Endothelial cell of umbilical vein (primary cell): ENCODE data around the gene SH3GL3. TPM values are rescaled to one million over a fixed set of nuclear protein-coding genes. Genes with fewer than 3 reads are reported as not detected.

Experiments
- BruUV-seq: library from RNA; stranded (reverse); fragments of 400-500 nt; replicated peaks from 2 replicates; lab custom pipeline; 2021; lab: Mats Ljungman, UMichigan
- CTCF ChIA-PET: fragments of 300-600, 350-600 bp; sonication (Branson Sonifier 250); formaldehyde crosslinking; loops from one replicate; lab custom pipeline; 2021; ENCODE audit warnings: antibody characterized with exemption, inconsistent platforms; lab: Charles Lee
- POLR2A ChIA-PET: fragments of 300-600, 350-600 bp; sonication (Branson Sonifier 250); formaldehyde crosslinking; loops from one replicate; lab custom pipeline; 2021; ENCODE audit warnings: antibody characterized with exemption, inconsistent platforms; lab: Charles Lee
- DNase-seq: peaks from one replicate; pipeline ENCODE4 v3.0.0-alpha.2; 2011; ENCODE audit warnings: low read depth, low spot score
- FAIRE-seq: peaks from 2 replicates; lab custom pipeline; 2011; peaks lifted over from hg19 to GRCh38; lab: Jason Lieb, UNC
- H2AFZ ChIP-seq: 2 replicates; pipeline ENCODE4 v1.6.0; 2012; ENCODE audit warnings: low read depth, low read length, control low read depth, inconsistent platforms
- H3K27ac ChIP-seq: 2 replicates; pipeline ENCODE4 v1.5.1; 2011; ENCODE audit warnings: low read depth, mild to moderate bottlenecking, control low read depth, low read length, moderate library complexity; ENCODE audit not compliant: insufficient read depth
- H3K27me3 ChIP-seq, 2 experiments: 2 replicates each; pipeline versions ENCODE4 v1.6.0 to v1.6.1; 2011; ENCODE audit warnings: low read length in 2 of 2, mixed read lengths in 1 of 2; ENCODE audit not compliant: control insufficient read depth in 2 of 2, insufficient read depth in 2 of 2
- H3K36me3 ChIP-seq, 2 experiments: 2 replicates in 1 of 2; 3 replicates in 1 of 2; pipeline ENCODE4 v1.5.1; 2011; ENCODE audit warnings: low read length in 2 of 2, mild to moderate bottlenecking in 1 of 2, moderate library complexity in 1 of 2; ENCODE audit not compliant: control insufficient read depth in 2 of 2, insufficient read depth in 2 of 2; ENCODE audit errors: extremely low read depth in 1 of 2
- H3K4me1 ChIP-seq: 3 replicates; pipeline ENCODE4 v1.5.1; 2011; ENCODE audit warnings: mild to moderate bottlenecking, low read length; ENCODE audit not compliant: control insufficient read depth, insufficient read depth; ENCODE audit errors: extremely low read depth
- H3K4me2 ChIP-seq: 2 replicates; pipeline ENCODE4 v1.6.1; 2011; ENCODE audit warnings: low read length, control low read depth, mixed read lengths; ENCODE audit not compliant: insufficient read depth
- H3K4me3 ChIP-seq, 3 experiments: fragments of 200-600 bp in 1 of 3; sonication (generic), shearing (Covaris generic) in 1 of 3; replicated peaks in 1 of 3; 2 replicates each; pipeline ENCODE4 v1.5.1; 2011 to 2016; ENCODE audit warnings: control low read depth in 3 of 3, low read length in 3 of 3, mild to moderate bottlenecking in 2 of 3, inconsistent platforms in 1 of 3, low read depth in 1 of 3, moderate library complexity in 1 of 3; ENCODE audit not compliant: insufficient read depth in 1 of 3
- H3K79me2 ChIP-seq: 2 replicates; pipeline ENCODE4 v1.6.0; 2012; ENCODE audit warnings: low read length, inconsistent platforms; ENCODE audit not compliant: control insufficient read depth, insufficient read depth
- H3K9ac ChIP-seq: replicated peaks from 2 replicates; pipeline ENCODE3; 2011; ENCODE audit warnings: low read length, control low read depth; ENCODE audit not compliant: insufficient read depth; ENCODE audit errors: extremely low read depth
- H3K9me1 ChIP-seq: replicated peaks from 3 replicates; pipeline ENCODE4 v1.6.0; 2011; ENCODE audit warnings: mild to moderate bottlenecking, low read length; ENCODE audit not compliant: control insufficient read depth, insufficient read depth; ENCODE audit errors: extremely low read depth
- H3K9me3 ChIP-seq: replicated peaks from 2 replicates; pipeline ENCODE4 v1.5.1; 2012; ENCODE audit warnings: low read length, inconsistent platforms; ENCODE audit not compliant: control insufficient read depth, insufficient read depth
- H4K20me1 ChIP-seq: replicated peaks from 2 replicates; pipeline ENCODE3; 2011; ENCODE audit warnings: mild to moderate bottlenecking, low read length; ENCODE audit not compliant: control insufficient read depth, insufficient read depth; ENCODE audit errors: extremely low read depth
- CTCF ChIP-seq, 2 donors: IDR thresholded peaks; 1 replicate in 1 of 2; 2 replicates in 1 of 2; pipeline ENCODE4 v1.5.1; 2011; ENCODE audit warnings: low read length in 2 of 2, mild to moderate bottlenecking in 2 of 2, moderate library complexity in 2 of 2, control low read depth in 1 of 2, inconsistent platforms in 1 of 2, low read depth in 1 of 2; ENCODE audit not compliant: insufficient read depth in 1 of 2; ENCODE audit errors: extremely low read depth in 1 of 2
- EZH2 ChIP-seq: IDR thresholded peaks from 2 replicates; pipeline ENCODE4 v1.6.1; 2012; ENCODE audit warnings: borderline replicate concordance, low read depth, mild to moderate bottlenecking, moderate library complexity, low read length, inconsistent platforms; ENCODE audit not compliant: severe bottlenecking
- FOS ChIP-seq: IDR thresholded peaks from 2 replicates; pipeline ENCODE4 v1.6.1; 2011; ENCODE audit warnings: mild to moderate bottlenecking, low read length, moderate library complexity, borderline replicate concordance; ENCODE audit not compliant: insufficient read depth
- GATA2 ChIP-seq: IDR thresholded peaks from 2 replicates; pipeline ENCODE4 v1.7.0; 2011; ENCODE audit warnings: low read depth, mild to moderate bottlenecking, moderate library complexity, mixed read lengths, low read length; ENCODE audit not compliant: insufficient read length, insufficient read depth
- JUN ChIP-seq: IDR thresholded peaks from 2 replicates; pipeline ENCODE4 v1.6.1; 2011; ENCODE audit warnings: borderline replicate concordance, low read depth; ENCODE audit not compliant: insufficient read length, insufficient read depth
- MAX ChIP-seq: IDR thresholded peaks from 2 replicates; pipeline ENCODE4 v1.6.1; 2011; ENCODE audit not compliant: insufficient read depth, insufficient read length
- MYC ChIP-seq: IDR thresholded peaks from one replicate; pipeline ENCODE4 v1.6.1; 2011; ENCODE audit warnings: mild to moderate bottlenecking, low read depth, low read length
- POLR2A ChIP-seq: IDR thresholded peaks from 2 replicates; pipeline ENCODE4 v1.6.1; 2012; ENCODE audit warnings: low read depth, mild to moderate bottlenecking, control low read depth, low read length
- POLR2AphosphoS5 ChIP-seq: IDR thresholded peaks from 2 replicates; pipeline ENCODE4 v1.6.1; 2012; ENCODE audit warnings: low read depth, mild to moderate bottlenecking, control low read depth, low read length, moderate library complexity; ENCODE audit not compliant: insufficient read depth
- dilution Hi-C: fragments of 300-500 bp; cut with MboI; formaldehyde crosslinking; loops from one replicate; pipeline ENCODE4 v1.15.0; 2019; ENCODE audit warnings: low sequenced_read_pairs; ENCODE audit not compliant: extremely low pct_ligation_motif_present
- intact Hi-C: fragments of 100-400 bp; cut with micrococcal nuclease; formaldehyde crosslinking; loops from one replicate; pipeline ENCODE4 v1.10.0; 2022
- polyA plus RNA-seq, 4 experiments: library from polyadenylated mRNA; depleted of rRNA in 3 of 4; stranded (reverse) in 3 of 4; unstranded in 1 of 4; fragments of >200 nt; gene quantifications; 2 replicates each; pipeline versions ENCODE4 v1.2.1 to v1.2.3, GENCODE V29; 2011 to 2012; ENCODE audit warnings: missing spikeins in 1 of 4
- total RNA-seq: library from RNA; stranded (reverse); gene quantifications from 2 replicates; pipeline ENCODE4 v1.2.3, GENCODE V29; 2021

SH3GL3 gene
- total and polyA plus RNA-seq, 2 donors (not counting 3 experiments of a cell fraction or from before 2014, with no cell fraction given): not detected

GRCh38 chr15:83435782-83436181 is 11.4 kb upstream of the SH3GL3 start:
- DNase-seq (no peak), FAIRE-seq (no peak)
- H3K36me3 ChIP-seq: no peaks in the 10 kb centered on the region
- H3K4me2 ChIP-seq: no peak overlapping the region
- peaks cover 0 to 3% of the 10 kb centered on the region in 2 experiments for H3K27me3 ChIP-seq
- dilution Hi-C loops: no loop called here
- H3K9me3 ChIP-seq: no peaks in the 10 kb centered on the region
- intact Hi-C loops: loop anchor here (1.0 to 2.0 kb wide), 2 partner anchors 187 to 425 kb away; partner anchors contain the start of gene C15orf40
- CTCF ChIA-PET: interaction anchor here (0.7 to 13.7 kb wide), 15 partner anchors 10 to 274 kb away, joined by 3 to 436 read pairs (median 7); partner anchors contain the start of gene SH3GL3
- no peaks in the 10 kb centered on the region for H4K20me1 ChIP-seq
- no peak overlapping the region for H3K4me3 ChIP-seq
- BruUV-seq: no TSS peak
- H3K4me1 ChIP-seq: no peaks in the 10 kb centered on the region
- no peak overlapping the region for H3K27ac ChIP-seq
- TF ChIP-seq MYC: no peak
- TF ChIP-seq POLR2AphosphoS5: no peak
- no peak for TF ChIP-seq GATA2
- no peak for TF ChIP-seq POLR2A
- TF ChIP-seq CTCF (IDR thresholded peaks at IDR 0.05; ENCODE audit: extremely low read depth in 1 of 2, insufficient read depth in 1 of 2, low read depth in 1 of 2, low read length in 2 of 2): no peak
- TF ChIP-seq FOS: no peak
- TF ChIP-seq EZH2: no peak
- no peak for TF ChIP-seq JUN
- TF ChIP-seq MAX: no peak
- no peak overlapping the region for H3K9ac ChIP-seq
- no peaks in the 10 kb centered on the region for H3K79me2 ChIP-seq
- no peaks in the 10 kb centered on the region for H3K9me1 ChIP-seq
- no peak overlapping the region for H2AFZ ChIP-seq
- POLR2A ChIA-PET: no interaction called here
